GM13977 (cell line): ENCODE data around the gene UGT1A7.

Experiments used
- DNase-seq: peaks from one replicate; pipeline ENCODE4 v3.0.0; 2012; ENCODE audit warnings: low spot score
- in situ Hi-C: fragments of 300-500 bp; cut with MboI; formaldehyde crosslinking; loops from one replicate; pipeline ENCODE4 v1.12.0; 2022; ENCODE audit warnings: low sequenced_read_pairs, low pct_unique_long_range_greater_than_20kb, mixed read lengths, inconsistent platforms; ENCODE audit not compliant: unreplicated experiment
- TF ChIP-seq, protein P1 (sequence below): IDR thresholded peaks from 2 replicates; pipeline ENCODE4 v1.5.1; 2012; ENCODE audit warnings: mild to moderate bottlenecking, control low read depth; ENCODE audit not compliant: insufficient read depth; ENCODE audit errors: extremely low read depth, missing control alignments

UGT1A7 gene

GRCh38 chr2:233807966-233808935 is 126.5 kb downstream of the UGT1A7 start:
- DNase-seq = no peak
- in situ Hi-C loops = no loop called here
- TF ChIP-seq, protein P1, sequence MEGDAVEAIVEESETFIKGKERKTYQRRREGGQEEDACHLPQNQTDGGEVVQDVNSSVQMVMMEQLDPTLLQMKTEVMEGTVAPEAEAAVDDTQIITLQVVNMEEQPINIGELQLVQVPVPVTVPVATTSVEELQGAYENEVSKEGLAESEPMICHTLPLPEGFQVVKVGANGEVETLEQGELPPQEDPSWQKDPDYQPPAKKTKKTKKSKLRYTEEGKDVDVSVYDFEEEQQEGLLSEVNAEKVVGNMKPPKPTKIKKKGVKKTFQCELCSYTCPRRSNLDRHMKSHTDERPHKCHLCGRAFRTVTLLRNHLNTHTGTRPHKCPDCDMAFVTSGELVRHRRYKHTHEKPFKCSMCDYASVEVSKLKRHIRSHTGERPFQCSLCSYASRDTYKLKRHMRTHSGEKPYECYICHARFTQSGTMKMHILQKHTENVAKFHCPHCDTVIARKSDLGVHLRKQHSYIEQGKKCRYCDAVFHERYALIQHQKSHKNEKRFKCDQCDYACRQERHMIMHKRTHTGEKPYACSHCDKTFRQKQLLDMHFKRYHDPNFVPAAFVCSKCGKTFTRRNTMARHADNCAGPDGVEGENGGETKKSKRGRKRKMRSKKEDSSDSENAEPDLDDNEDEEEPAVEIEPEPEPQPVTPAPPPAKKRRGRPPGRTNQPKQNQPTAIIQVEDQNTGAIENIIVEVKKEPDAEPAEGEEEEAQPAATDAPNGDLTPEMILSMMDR = no peak

DNA sequence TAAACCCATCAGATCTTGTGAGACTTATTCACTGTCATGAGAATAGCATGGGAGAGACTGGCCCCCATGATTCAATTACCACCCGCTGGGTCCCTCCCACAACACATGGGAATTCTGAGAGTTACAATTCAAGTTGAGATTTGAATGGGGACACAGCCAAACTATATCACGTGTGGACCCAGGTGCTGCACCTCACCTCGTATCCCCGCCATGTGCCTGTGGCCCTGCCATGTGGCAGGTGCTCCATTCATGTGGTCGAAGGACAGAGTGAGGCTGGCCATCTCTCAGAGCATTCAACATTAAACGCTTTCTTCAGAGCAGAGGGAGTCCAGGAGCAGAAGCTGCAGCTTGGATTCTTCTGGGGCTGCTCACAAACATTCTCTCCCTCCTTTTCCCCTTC is 128.7 kb downstream of the UGT1A7 start:
- TF ChIP-seq, protein P1 = no peak
- in situ Hi-C loops = no loop called here
- DNase-seq = no peak

- DNase-seq = no peak
- TF ChIP-seq, protein P1 = no peak
- in situ Hi-C loops = no loop called here
These were observed 129.4 kb downstream of the UGT1A7 start for GRCh38 chr2:233811087-233811486.

DNA sequence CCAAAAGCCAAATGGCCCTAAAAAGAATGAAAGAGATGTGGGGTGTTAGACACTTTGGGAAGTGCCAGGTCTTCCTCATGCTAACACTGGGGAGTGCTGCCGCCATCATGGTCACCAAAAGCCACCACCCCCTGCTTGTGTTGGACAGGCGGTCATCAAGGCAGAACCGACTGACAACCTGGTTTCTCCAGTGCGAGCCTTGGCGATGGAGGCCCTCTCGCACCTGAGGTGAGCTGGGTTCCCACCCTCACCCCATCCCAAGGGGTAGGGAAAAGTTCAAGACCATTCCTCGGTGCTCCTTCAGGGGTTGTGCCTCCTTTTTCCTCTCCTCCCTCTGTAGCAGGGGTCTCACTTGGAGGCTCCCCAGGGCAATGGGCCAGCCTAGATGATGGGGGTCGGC is 130.0 kb downstream of the UGT1A7 start:
- TF ChIP-seq, protein P1 = no peak
- in situ Hi-C loops = no loop called here
- DNase-seq = no peak

- no peak for DNase-seq
- TF ChIP-seq, protein P1 = no peak
- in situ Hi-C loops = no loop called here
These were observed 131.7 kb downstream of the UGT1A7 start for GRCh38 chr2:233813236-233814055.

- no peak for DNase-seq
- TF ChIP-seq, protein P1 = no peak
- in situ Hi-C loops = no loop called here
These were observed 132.5 kb downstream of the UGT1A7 start for GRCh38 chr2:233814056-233814835.
